ENCODE measurements around the gene LPAR2. TPM values are rescaled to one million over a fixed set of nuclear protein-coding genes. Genes with fewer than 3 reads are reported as not detected.

Gene LPAR2
- total RNA-seq, 1 experiment from 2014 or later, result 22.0 TPM

- Histone ChIP-seq H3K9me3 (ENCODE audit: low read length) (no peaks in the 10 kb centered on the region), H2AFZ (ENCODE audit: low read length) (no peak within 1 kb of the TSS)
Measured at GRCh38 chr19:19663256-19664120, 35.5 kb upstream of the LPAR2 start, which contains the start of gene ATP13A1. Gene ATP13A1, minus strand, starts transcription at chr19:19663676. Its CDS starts 10 bp downstream, at chr19:19663666.

GRCh38 chr19:19662871-19663255 is 34.8 kb upstream of the LPAR2 start:
- DNase-seq, result peak; percentile 85
- Histone ChIP-seq H3K9me3 (ENCODE audit: low read length) (no peaks in the 10 kb centered on the region), H4K20me1 (ENCODE audit: insufficient read depth, low read depth, low read length) (peaks cover 24% of the 10 kb centered on the region; the same call in 1 of the 2 replicates), H3K9ac (ENCODE audit: low read length) (peak overlapping the region; percentile 97), H2AFZ (ENCODE audit: low read length) (no peak overlapping the region), H3K9me2 (replicated peaks; ENCODE audit: insufficient read depth, low read length) (no peaks in the 10 kb centered on the region), H3K79me2 (ENCODE audit: low read length) (peaks cover 44% of the 10 kb centered on the region), H3K36me3 (ENCODE audit: insufficient read depth, low read length) (peaks cover 24% of the 10 kb centered on the region), H3K4me3 (ENCODE audit: low read length) (peak overlapping the region; percentile 98), H3K27ac (ENCODE audit: low read length) (peak overlapping the region; percentile 77), H3K27me3 (ENCODE audit: low read length) (no peaks in the 10 kb centered on the region), H3K4me2 (ENCODE audit: low read depth, low read length, poor library complexity, severe bottlenecking) (peak overlapping the region; percentile 74), H3K4me1 (ENCODE audit: low read length) (peaks cover 20% of the 10 kb centered on the region)

More at GRCh38 chr19:19663256-19664120, 35.5 kb upstream of the LPAR2 start, which contains the start of gene ATP13A1:
- peak; percentile 99 for DNase-seq
- Histone ChIP-seq H3K4me3 (ENCODE audit: low read length) (peak within 1 kb of the TSS; percentile 98), H4K20me1 (ENCODE audit: insufficient read depth, low read depth, low read length) (peaks cover 24% of the 10 kb centered on the region; the same call in 1 of the 2 replicates), H3K79me2 (ENCODE audit: low read length) (peaks cover 40% of the 10 kb centered on the region), H3K4me1 (ENCODE audit: low read length) (peaks cover 26% of the 10 kb centered on the region), H3K36me3 (ENCODE audit: insufficient read depth, low read length) (peaks cover 17% of the 10 kb centered on the region), H3K4me2 (ENCODE audit: low read depth, low read length, poor library complexity, severe bottlenecking) (peak within 1 kb of the TSS; percentile 74), H3K27me3 (ENCODE audit: low read length) (no peaks in the 10 kb centered on the region), H3K9me2 (replicated peaks; ENCODE audit: insufficient read depth, low read length) (no peaks in the 10 kb centered on the region), H3K9ac (ENCODE audit: low read length) (peak within 1 kb of the TSS; percentile 97), H3K27ac (ENCODE audit: low read length) (peak within 1 kb of the TSS; percentile 77)

- DNase-seq, result peak; percentile 54
- Histone ChIP-seq H3K4me2 (ENCODE audit: low read depth, low read length, poor library complexity, severe bottlenecking) (peak overlapping the region; percentile 74), H3K9me2 (replicated peaks; ENCODE audit: insufficient read depth, low read length) (no peaks in the 10 kb centered on the region), H3K4me3 (ENCODE audit: low read length) (peak overlapping the region; percentile 98), H3K27me3 (ENCODE audit: low read length) (no peaks in the 10 kb centered on the region), H3K36me3 (ENCODE audit: insufficient read depth, low read length) (peaks cover 24% of the 10 kb centered on the region), H3K9me3 (ENCODE audit: low read length) (no peaks in the 10 kb centered on the region), H2AFZ (ENCODE audit: low read length) (no peak overlapping the region), H4K20me1 (ENCODE audit: insufficient read depth, low read depth, low read length) (peaks cover 24% of the 10 kb centered on the region; the same call in 1 of the 2 replicates), H3K27ac (ENCODE audit: low read length) (peak overlapping the region; percentile 77), H3K79me2 (ENCODE audit: low read length) (peaks cover 44% of the 10 kb centered on the region), H3K9ac (ENCODE audit: low read length) (peak overlapping the region; percentile 97), H3K4me1 (ENCODE audit: low read length) (peaks cover 20% of the 10 kb centered on the region)
Measured at GRCh38 chr19:19662344-19662743, 34.3 kb upstream of the LPAR2 start.

- Histone ChIP-seq H3K4me3 (ENCODE audit: low read length) (peak overlapping the region; percentile 98), H3K27me3 (ENCODE audit: low read length) (no peaks in the 10 kb centered on the region), H4K20me1 (ENCODE audit: insufficient read depth, low read depth, low read length) (peaks cover 25% of the 10 kb centered on the region; the same call in 1 of the 2 replicates), H3K9me3 (ENCODE audit: low read length) (no peaks in the 10 kb centered on the region), H3K36me3 (ENCODE audit: insufficient read depth, low read length) (peaks cover 24% of the 10 kb centered on the region), H3K79me2 (ENCODE audit: low read length) (peaks cover 44% of the 10 kb centered on the region), H3K27ac (ENCODE audit: low read length) (peak overlapping the region; percentile 77), H3K9me2 (replicated peaks; ENCODE audit: insufficient read depth, low read length) (no peaks in the 10 kb centered on the region), H3K9ac (ENCODE audit: low read length) (peak overlapping the region; percentile 97), H3K4me2 (ENCODE audit: low read depth, low read length, poor library complexity, severe bottlenecking) (peak overlapping the region; percentile 74), H2AFZ (ENCODE audit: low read length) (no peak overlapping the region), H3K4me1 (ENCODE audit: low read length) (peaks cover 20% of the 10 kb centered on the region)
- DNase-seq, result peak; percentile 92
Measured at GRCh38 chr19:19661675-19662251, 33.7 kb upstream of the LPAR2 start.

- Histone ChIP-seq H3K9me2 (replicated peaks; ENCODE audit: insufficient read depth, low read length) (no peaks in the 10 kb centered on the region), H3K9me3 (ENCODE audit: low read length) (no peaks in the 10 kb centered on the region), H3K36me3 (ENCODE audit: insufficient read depth, low read length) (peaks cover 29% of the 10 kb centered on the region), H4K20me1 (ENCODE audit: insufficient read depth, low read depth, low read length) (peaks cover 30% of the 10 kb centered on the region), H3K9ac (ENCODE audit: low read length) (peak overlapping the region; percentile 97), H3K4me1 (ENCODE audit: low read length) (peaks cover 20% of the 10 kb centered on the region), H2AFZ (ENCODE audit: low read length) (no peak overlapping the region), H3K79me2 (ENCODE audit: low read length) (peaks cover 44% of the 10 kb centered on the region), H3K4me2 (ENCODE audit: low read depth, low read length, poor library complexity, severe bottlenecking) (peak overlapping the region; percentile 74), H3K27me3 (ENCODE audit: low read length) (no peaks in the 10 kb centered on the region), H3K27ac (ENCODE audit: low read length) (peak overlapping the region; percentile 77), H3K4me3 (ENCODE audit: low read length) (peak overlapping the region; percentile 98)
- no peak for DNase-seq
Measured at GRCh38 chr19:19661141-19661674, 33.2 kb upstream of the LPAR2 start.

- peaks cover 34% of the 10 kb centered on the region for H3K36me3 ChIP-seq (ENCODE audit: insufficient read depth, low read length)
- no peaks in the 10 kb centered on the region for H3K27me3 ChIP-seq (ENCODE audit: low read length)
- peaks cover 34% of the 10 kb centered on the region for H4K20me1 ChIP-seq (ENCODE audit: insufficient read depth, low read depth, low read length)
- H3K4me3 ChIP-seq (ENCODE audit: low read length), result no peak overlapping the region
- peaks cover 44% of the 10 kb centered on the region for H3K79me2 ChIP-seq (ENCODE audit: low read length)
- H2AFZ ChIP-seq (ENCODE audit: low read length), result no peak overlapping the region
- peaks cover 20% of the 10 kb centered on the region for H3K4me1 ChIP-seq (ENCODE audit: low read length)
- H3K4me2 ChIP-seq (ENCODE audit: low read depth, low read length, poor library complexity, severe bottlenecking), result no peak overlapping the region
- no peak for DNase-seq
- no peaks in the 10 kb centered on the region for H3K9me3 ChIP-seq (ENCODE audit: low read length)
- H3K27ac ChIP-seq (ENCODE audit: low read length), result no peak overlapping the region
- H3K9ac ChIP-seq (ENCODE audit: low read length), result no peak overlapping the region
- H3K9me2 ChIP-seq (replicated peaks; ENCODE audit: insufficient read depth, low read length), result no peaks in the 10 kb centered on the region
Measured at GRCh38 chr19:19659646-19660245, 31.7 kb upstream of the LPAR2 start.

- Histone ChIP-seq H3K4me1 (ENCODE audit: low read length) (peaks cover 17% of the 10 kb centered on the region), H3K79me2 (ENCODE audit: low read length) (peaks cover 35% of the 10 kb centered on the region), H3K27ac (ENCODE audit: low read length) (no peak overlapping the region), H3K4me2 (ENCODE audit: low read depth, low read length, poor library complexity, severe bottlenecking) (no peak overlapping the region), H3K9me2 (replicated peaks; ENCODE audit: insufficient read depth, low read length) (no peaks in the 10 kb centered on the region), H3K27me3 (ENCODE audit: low read length) (no peaks in the 10 kb centered on the region), H3K36me3 (ENCODE audit: insufficient read depth, low read length) (peaks cover 40% of the 10 kb centered on the region), H2AFZ (ENCODE audit: low read length) (no peak overlapping the region), H3K9ac (ENCODE audit: low read length) (no peak overlapping the region), H4K20me1 (ENCODE audit: insufficient read depth, low read depth, low read length) (peaks cover 32% of the 10 kb centered on the region), H3K4me3 (ENCODE audit: low read length) (no peak overlapping the region), H3K9me3 (ENCODE audit: low read length) (no peaks in the 10 kb centered on the region)
- DNase-seq, result no peak
Measured at GRCh38 chr19:19657397-19657783, 29.4 kb upstream of the LPAR2 start.
